Adrenal gland (tissue), 12 donors: ENCODE measurements around the gene RABL2A. TPM values are rescaled to one million over a fixed set of nuclear protein-coding genes. Genes with fewer than 3 reads are reported as not detected.
"Not testable (repeated sequence)": the region's sequence is repeated elsewhere in the genome, so short reads cannot be mapped to it uniquely, and the experiment has no call there.

Experiments
- DNase-seq, 7 donors: peaks; one replicate each; pipeline ENCODE4 v3.0.0-alpha.2; 2019 to 2020
- H3K27ac ChIP-seq, 5 donors: fragments of 200-600 bp; sonication (generic) in 4 of 5; 1 replicate in 3 of 5; 2 replicates in 2 of 5; pipeline versions ENCODE4 v1.5.1 to v1.8.0; 2016 to 2020; ENCODE audit warnings: mild to moderate bottlenecking in 1 of 5
- H3K27me3 ChIP-seq: fragments of 200-600 bp; 2 replicates; pipeline ENCODE4 v1.8.0; 2021
- H3K36me3 ChIP-seq, 2 donors: fragments of 200-600 bp; replicated peaks in 1 of 2; 1 replicate in 1 of 2; 2 replicates in 1 of 2; pipeline versions ENCODE4 v1.5.1 to v1.8.0; 2018 to 2022
- H3K4me1 ChIP-seq, 2 donors: fragments of 200-600 bp; replicated peaks in 1 of 2; 1 replicate in 1 of 2; 2 replicates in 1 of 2; pipeline versions ENCODE4 v1.5.1 to v1.8.0; 2018 to 2021
- H3K4me3 ChIP-seq, 4 donors: fragments of 200-600 bp; sonication (generic) in 3 of 4; one replicate each; pipeline ENCODE4 v1.5.1; 2016 to 2018
- H3K9me3 ChIP-seq, 3 donors: fragments of 200-600 bp; sonication (generic) in 1 of 3; replicated peaks in 1 of 3; 1 replicate in 2 of 3; 2 replicates in 1 of 3; pipeline versions ENCODE4 v1.5.1 to v1.8.0; 2016 to 2021
- CTCF ChIP-seq, 6 experiments: fragments of 450-650 bp in 4 of 6; fragments of 200-600 bp in 2 of 6; sonication (generic) in 1 of 6; IDR thresholded peaks; 1 replicate in 5 of 6; 2 replicates in 1 of 6; pipeline versions ENCODE4 v1.5.1 to v1.8.0; 2016 to 2021; ENCODE audit warnings: antibody characterized with exemption in 6 of 6, mild to moderate bottlenecking in 2 of 6, moderate library complexity in 1 of 6
- POLR2A ChIP-seq, 2 donors: fragments of 450-650 bp; IDR thresholded peaks; one replicate each; pipeline ENCODE4 v1.6.1; 2017; ENCODE audit warnings: antibody characterized with exemption in 2 of 2, mild to moderate bottlenecking in 2 of 2, moderate library complexity in 1 of 2
- WGBS, 4 donors: extraction: QIAGEN DNeasy Blood & Tissue Kit in 2 of 4; methylation state at CpG; one replicate each; pipeline versions ENCODE4 v1.1.5 to v1.1.7; 2013 to 2017; 5-methylcytosine and 5-hydroxymethylcytosine counted together
- intact Hi-C, 2 donors: fragments of 100-400 bp; cut with DNase I; formaldehyde crosslinking; loops; one replicate each; pipeline versions ENCODE4 v1.14.1 to v1.15.0; 2022 to 2023
- polyA plus RNA-seq, 3 donors: library from polyadenylated mRNA; stranded (reverse); fragments of 200-250 nt in 2 of 3; fragments of 350-450 nt in 1 of 3; fragmentation: Illumina TruSeq in 1 of 3; extraction: RNeasy Lipid Tissue Mini Kit (QIAGEN cat#74804) in 1 of 3; gene quantifications; one replicate each; pipeline ENCODE4 v1.2.3, GENCODE V29; 2013 to 2014
- total RNA-seq, 9 donors: library from RNA; depleted of rRNA in 4 of 9; stranded (reverse); fragments of >200 nt in 4 of 9; fragments of 120-200 nt in 1 of 9; fragmentation: NEBNext Ultra II Directional in 1 of 9; extraction: Animal tissue kit (Norgen Biotek cat#: 25700) in 1 of 9; gene quantifications; one replicate each; pipeline versions ENCODE4 v1.1.0 to v1.2.4, GENCODE V29; 2013 to 2023
- donor health status: healthy with polysubstance abuse.
- donor health status: Bipolar disorder and iron deficiency.
- donor health status: DM: yes; HTN: yes; CAD: no.
- donor health status: DM: no; HTN: no; CAD: no.
- donor health status: DM: no; HTN: no; CAD: no.
- donor health status: DM: yes; HTN: yes; CAD: no.

RABL2A gene
- total and polyA plus RNA-seq, 12 donors: 0.36 to 34.4 (median 10.6) TPM

- 77 to 85% (median 82%) methylated on average over 10 of the region's 10 CpGs for WGBS, 4 donors
- DNase-seq, intact Hi-C loops: not testable (repeated sequence)
These were observed 36.4 kb downstream of the RABL2A start for GRCh38 chr2:113663285-113664060.

GRCh38 chr2:113664761-113665533, 37.9 kb downstream of the RABL2A start:
- H3K9me3 ChIP-seq, H3K4me3 ChIP-seq, H3K27ac ChIP-seq, H3K27me3 ChIP-seq, intact Hi-C loops, DNase-seq, H3K36me3 ChIP-seq, H3K4me1 ChIP-seq: not testable (repeated sequence)
- 82 to 90% (median 89%) methylated on average over 6 of the region's 6 CpGs for WGBS, 4 donors

More at GRCh38 chr2:113663285-113664060, 36.4 kb downstream of the RABL2A start:
- not testable (repeated sequence) for H3K4me3 ChIP-seq, H3K27ac ChIP-seq, H3K27me3 ChIP-seq, H3K9me3 ChIP-seq, H3K36me3 ChIP-seq, H3K4me1 ChIP-seq

GRCh38 chr2:113669013-113669412, 41.9 kb downstream of the RABL2A start:
- H3K36me3 ChIP-seq, H3K4me1 ChIP-seq, H3K4me3 ChIP-seq, H3K27ac ChIP-seq, H3K27me3 ChIP-seq, intact Hi-C loops, H3K9me3 ChIP-seq, DNase-seq: not testable (repeated sequence)
- 94 to 96% (median 95%) methylated on average over 16 to 21 of the region's 21 CpGs for WGBS, 4 donors

- H3K4me1 ChIP-seq: no peaks in the 10 kb centered on the region
- H3K9me3 ChIP-seq: no peaks in the 10 kb centered on the region
- TF ChIP-seq POLR2A (IDR thresholded peaks at IDR 0.05) (no peak), CTCF (IDR thresholded peaks at IDR 0.05) (no peak)
- no peaks in the 10 kb centered on the region for H3K27me3 ChIP-seq
- no peak overlapping the region for H3K4me3 ChIP-seq
- WGBS, 4 donors: 71 to 77% (median 74%) methylated on average over 7 of the region's 7 CpGs
- H3K27ac ChIP-seq: no peak overlapping the region
- no peak for DNase-seq
- intact Hi-C loops: no loop called here
- H3K36me3 ChIP-seq: no peaks in the 10 kb centered on the region
These were observed 45.4 kb downstream of the RABL2A start for GRCh38 chr2:113672326-113672932.

GRCh38 chr2:113675875-113676274, 48.8 kb downstream of the RABL2A start:
- 67 to 81% (median 77%) methylated on average over 8 to 9 of the region's 9 CpGs for WGBS, 4 donors

More at GRCh38 chr2:113675875-113676274, 48.8 kb downstream of the RABL2A start:
- H3K36me3 ChIP-seq: no peaks in the 10 kb centered on the region
- TF ChIP-seq POLR2A (IDR thresholded peaks at IDR 0.05) (no peak), CTCF (IDR thresholded peaks at IDR 0.05) (no peak)
- H3K4me3 ChIP-seq: no peak overlapping the region
- H3K27me3 ChIP-seq: no peaks in the 10 kb centered on the region
- intact Hi-C loops: no loop called here
- DNase-seq: no peak
- H3K4me1 ChIP-seq: no peaks in the 10 kb centered on the region
- H3K27ac ChIP-seq: no peak overlapping the region
- H3K9me3 ChIP-seq: no peaks in the 10 kb centered on the region
